Measurements from ENCODE around the gene MIB2. TPM values are rescaled to one million over a fixed set of nuclear protein-coding genes. Genes with fewer than 3 reads are reported as not detected.

Gene MIB2
- total RNA-seq, 1 experiment from 2014 or later: 32.4 TPM

- TF ChIP-seq CTCF (IDR thresholded peaks at IDR 0.05; ENCODE audit: insufficient read depth in 1 of 2, low read depth in 1 of 2, low read length in 1 of 2, severe bottlenecking in 1 of 2, unreplicated experiment in 1 of 2): no peak
- H3K4me1 ChIP-seq: no peaks in the 10 kb centered on the region
- Mint-ChIP-seq H3K4me1 (ENCODE audit: low read depth, unreplicated experiment) (no peaks in the 10 kb centered on the region), H3K27me3 (ENCODE audit: insufficient read depth, unreplicated experiment) (no peaks in the 10 kb centered on the region), H3K27ac (ENCODE audit: unreplicated experiment) (no peak overlapping the region), H3K9me3 (ENCODE audit: unreplicated experiment) (no peaks in the 10 kb centered on the region), H3K4me3 (ENCODE audit: unreplicated experiment) (no peak overlapping the region), H3K36me3 (ENCODE audit: insufficient read depth, unreplicated experiment) (peaks cover 62% of the 10 kb centered on the region)
- BruUV-seq (replicated peaks): no TSS peak
- no peaks in the 10 kb centered on the region for H3K9me3 ChIP-seq
- DNase-seq: no peak
- no peaks in the 10 kb centered on the region for H3K27me3 ChIP-seq (replicated peaks; ENCODE audit: control insufficient read depth, insufficient read depth, low read length)
- H3K4me3 ChIP-seq (ENCODE audit: low read depth, low read length): no peak overlapping the region
- POLR2A ChIA-PET: no interaction called here
- CTCF ChIA-PET: no interaction called here
- no peaks in the 10 kb centered on the region for H3K36me3 ChIP-seq (ENCODE audit: control insufficient read depth, insufficient read depth, low read length)
- intact Hi-C loops (cut with micrococcal nuclease; ENCODE audit: unreplicated experiment): no loop called here
Measured at GRCh38 chr1:1569341-1569740, 46.0 kb upstream of the MIB2 start.

GRCh38 chr1:1573843-1574720 is 41.2 kb upstream of the MIB2 start:
- H3K9me3 ChIP-seq: no peaks in the 10 kb centered on the region
- POLR2A ChIA-PET: no interaction called here
- peak; percentile 48 to 69 for DNase-seq
- Mint-ChIP-seq H3K27ac (ENCODE audit: unreplicated experiment) (peak overlapping the region; percentile 96), H3K27me3 (ENCODE audit: insufficient read depth, unreplicated experiment) (no peaks in the 10 kb centered on the region), H3K4me1 (ENCODE audit: low read depth, unreplicated experiment) (peaks cover 6% of the 10 kb centered on the region), H3K36me3 (ENCODE audit: insufficient read depth, unreplicated experiment) (peaks cover 47% of the 10 kb centered on the region), H3K4me3 (ENCODE audit: unreplicated experiment) (peak overlapping the region; percentile 95), H3K9me3 (ENCODE audit: unreplicated experiment) (no peaks in the 10 kb centered on the region)
- H3K27me3 ChIP-seq (replicated peaks; ENCODE audit: control insufficient read depth, insufficient read depth, low read length): no peaks in the 10 kb centered on the region
- BruUV-seq (replicated peaks): no TSS peak
- intact Hi-C loops (cut with micrococcal nuclease; ENCODE audit: unreplicated experiment): no loop called here
- no peaks in the 10 kb centered on the region for H3K36me3 ChIP-seq (ENCODE audit: control insufficient read depth, insufficient read depth, low read length)
- peak overlapping the region; percentile 95 for H3K4me3 ChIP-seq (ENCODE audit: low read depth, low read length)
- H3K4me1 ChIP-seq: no peaks in the 10 kb centered on the region
- CTCF ChIA-PET: no interaction called here
- peak; percentile 22 to 43 for TF ChIP-seq CTCF (IDR thresholded peaks at IDR 0.05; ENCODE audit: insufficient read depth in 1 of 2, low read depth in 1 of 2, low read length in 1 of 2, severe bottlenecking in 1 of 2, unreplicated experiment in 1 of 2)

- Histone ChIP-seq H3K4me3 (ENCODE audit: low read depth, low read length) (peak within 1 kb of the TSS; percentile 95), H3K4me1 (no peaks in the 10 kb centered on the region), H3K27me3 (replicated peaks; ENCODE audit: control insufficient read depth, insufficient read depth, low read length) (no peaks in the 10 kb centered on the region), H3K36me3 (ENCODE audit: control insufficient read depth, insufficient read depth, low read length) (no peaks in the 10 kb centered on the region), H3K9me3 (no peaks in the 10 kb centered on the region)
- H3K36me3 Mint-ChIP-seq (ENCODE audit: insufficient read depth, unreplicated experiment): peaks cover 43% of the 10 kb centered on the region
- intact Hi-C loops (cut with micrococcal nuclease; ENCODE audit: unreplicated experiment): no loop called here
- ChIA-PET POLR2A (interaction anchor here (0.6 kb wide), 1 partner anchor 12 kb away, joined by 3 read pairs; no protein-coding TSS in a partner anchor), CTCF (no interaction called here)
- peak within 1 kb of the TSS; percentile 99 for H3K27ac Mint-ChIP-seq (ENCODE audit: unreplicated experiment)
- H3K27me3 Mint-ChIP-seq (ENCODE audit: insufficient read depth, unreplicated experiment): no peaks in the 10 kb centered on the region
- peak; percentile 90 to 91 for DNase-seq
- TSS peak; percentile 90 for BruUV-seq (replicated peaks)
- H3K4me3 Mint-ChIP-seq (ENCODE audit: unreplicated experiment): peak within 1 kb of the TSS; percentile 95
- TF ChIP-seq CTCF (IDR thresholded peaks at IDR 0.05; ENCODE audit: insufficient read depth in 1 of 2, low read depth in 1 of 2, low read length in 1 of 2, severe bottlenecking in 1 of 2, unreplicated experiment in 1 of 2): no peak
- no peaks in the 10 kb centered on the region for H3K9me3 Mint-ChIP-seq (ENCODE audit: unreplicated experiment)
- peaks cover 6% of the 10 kb centered on the region for H3K4me1 Mint-ChIP-seq (ENCODE audit: low read depth, unreplicated experiment)
Measured at GRCh38 chr1:1574721-1575537, 40.4 kb upstream of the MIB2 start, which contains the start of gene SSU72. Gene SSU72, minus strand, starts transcription at chr1:1574863. Its CDS starts 306 bp downstream, at chr1:1574557.

All from Caco-2 (cell line).